Esophagus muscularis mucosa (tissue), 4 donors: Measurements from ENCODE around the gene LGALS14. TPM values are rescaled to one million over a fixed set of nuclear protein-coding genes. Genes with fewer than 3 reads are reported as not detected.
"Not testable (repeated sequence)": the region's sequence is repeated elsewhere in the genome, so short reads cannot be mapped to it uniquely, and the experiment has no call there.

Experiments
- DNase-seq: peaks from one replicate; pipeline ENCODE4 v3.0.0-alpha.2; 2017; ENCODE audit errors: extremely low spot score
- H3K27ac ChIP-seq, 4 donors: fragments of 200-600 bp; sonication (generic); replicated peaks in 1 of 4; 1 replicate in 3 of 4; 2 replicates in 1 of 4; pipeline ENCODE4 v1.5.1; 2016 to 2019; ENCODE audit warnings: mild to moderate bottlenecking in 1 of 4
- H3K27me3 ChIP-seq, 4 donors: fragments of 200-600 bp; sonication (generic); one replicate each; pipeline versions ENCODE4 v1.5.1 to v1.6.0; 2016 to 2019
- H3K36me3 ChIP-seq, 4 donors: fragments of 200-600 bp; sonication (generic); one replicate each; pipeline ENCODE4 v1.5.1; 2016 to 2019
- H3K4me1 ChIP-seq, 4 donors: fragments of 200-600 bp; sonication (generic); one replicate each; pipeline ENCODE4 v1.5.1; 2016 to 2019
- H3K4me3 ChIP-seq, 4 donors: fragments of 200-600 bp; sonication (generic); 1 replicate in 2 of 4; 2 replicates in 2 of 4; pipeline ENCODE4 v1.5.1; 2016 to 2019; ENCODE audit warnings: mild to moderate bottlenecking in 4 of 4, moderate library complexity in 1 of 4
- H3K9me3 ChIP-seq, 4 donors: fragments of 200-600 bp; sonication (generic); 1 replicate in 3 of 4; 2 replicates in 1 of 4; pipeline ENCODE4 v1.5.1; 2016 to 2019
- EP300 ChIP-seq: sonication (generic); formaldehyde crosslinking; IDR thresholded peaks from one replicate; pipeline ENCODE4 v1.6.1; 2017; ENCODE audit warnings: antibody characterized with exemption
- POLR2A ChIP-seq: fragments of 450-650 bp; IDR thresholded peaks from one replicate; pipeline ENCODE4 v1.6.1; 2017; ENCODE audit warnings: antibody characterized with exemption, moderate library complexity, mild to moderate bottlenecking, low read depth
- POLR2AphosphoS5 ChIP-seq, 2 donors: sonication (generic); formaldehyde crosslinking; IDR thresholded peaks; one replicate each; pipeline ENCODE4 v1.6.1; 2017; ENCODE audit warnings: antibody characterized with exemption in 2 of 2
- WGBS: methylation state at CpG from one replicate; pipeline ENCODE4 v1.1.5; 2018; 5-methylcytosine and 5-hydroxymethylcytosine counted together
- intact Hi-C: fragments of 100-400 bp; cut with DNase I; formaldehyde crosslinking; loops from one replicate; pipeline ENCODE4 v1.15.1; 2023
- total RNA-seq, 4 donors: library from RNA; depleted of rRNA; stranded (reverse); fragments of >200 nt; gene quantifications; one replicate each; pipeline versions ENCODE4 v1.1.0 to v1.2.1, GENCODE V29; 2016
- TF ChIP-seq, protein P1 (sequence below), 3 experiments: fragments of 200-600 bp in 2 of 3; fragments of 450-650 bp in 1 of 3; sonication (generic) in 2 of 3; IDR thresholded peaks; one replicate each; pipeline ENCODE4 v1.5.1; 2017 to 2019; ENCODE audit warnings: antibody characterized with exemption in 3 of 3, mild to moderate bottlenecking in 2 of 3, moderate library complexity in 1 of 3

LGALS14 gene
- total RNA-seq, 4 donors from 2014 or later: not detected

- Histone ChIP-seq H3K27me3 (peaks cover 0 to 27% (median 0%) of the 10 kb centered on the region in 4 donors), H3K27ac (no peak overlapping the region), H3K9me3 (no peaks in the 10 kb centered on the region), H3K4me1 (no peaks in the 10 kb centered on the region), H3K36me3 (no peaks in the 10 kb centered on the region), H3K4me3 (no peak overlapping the region)
- TF ChIP-seq EP300 (no peak), POLR2A (no peak), POLR2AphosphoS5 (IDR thresholded peaks at IDR 0.05) (no peak)
- TF ChIP-seq, protein P1, sequence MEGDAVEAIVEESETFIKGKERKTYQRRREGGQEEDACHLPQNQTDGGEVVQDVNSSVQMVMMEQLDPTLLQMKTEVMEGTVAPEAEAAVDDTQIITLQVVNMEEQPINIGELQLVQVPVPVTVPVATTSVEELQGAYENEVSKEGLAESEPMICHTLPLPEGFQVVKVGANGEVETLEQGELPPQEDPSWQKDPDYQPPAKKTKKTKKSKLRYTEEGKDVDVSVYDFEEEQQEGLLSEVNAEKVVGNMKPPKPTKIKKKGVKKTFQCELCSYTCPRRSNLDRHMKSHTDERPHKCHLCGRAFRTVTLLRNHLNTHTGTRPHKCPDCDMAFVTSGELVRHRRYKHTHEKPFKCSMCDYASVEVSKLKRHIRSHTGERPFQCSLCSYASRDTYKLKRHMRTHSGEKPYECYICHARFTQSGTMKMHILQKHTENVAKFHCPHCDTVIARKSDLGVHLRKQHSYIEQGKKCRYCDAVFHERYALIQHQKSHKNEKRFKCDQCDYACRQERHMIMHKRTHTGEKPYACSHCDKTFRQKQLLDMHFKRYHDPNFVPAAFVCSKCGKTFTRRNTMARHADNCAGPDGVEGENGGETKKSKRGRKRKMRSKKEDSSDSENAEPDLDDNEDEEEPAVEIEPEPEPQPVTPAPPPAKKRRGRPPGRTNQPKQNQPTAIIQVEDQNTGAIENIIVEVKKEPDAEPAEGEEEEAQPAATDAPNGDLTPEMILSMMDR (IDR thresholded peaks at IDR 0.05): no peak
- no peak for DNase-seq
- intact Hi-C loops: no loop called here
Observed at GRCh38 chr19:39661565-39661964, 42.7 kb upstream of the LGALS14 start.

- H3K4me3 ChIP-seq, DNase-seq, H3K36me3 ChIP-seq, H3K4me1 ChIP-seq, H3K9me3 ChIP-seq, H3K27ac ChIP-seq: not testable (repeated sequence)
- 80% methylated on average over 3 of the region's 3 CpGs for WGBS
- intact Hi-C loops: loop anchor here (5.0 kb wide), 1 partner anchor 113 kb away; no protein-coding TSS in a partner anchor
- H3K27me3 ChIP-seq: peaks cover 0 to 24% (median 0%) of the 10 kb centered on the region in 4 donors
Observed at GRCh38 chr19:39669860-39670259, 34.4 kb upstream of the LGALS14 start.

DNA sequence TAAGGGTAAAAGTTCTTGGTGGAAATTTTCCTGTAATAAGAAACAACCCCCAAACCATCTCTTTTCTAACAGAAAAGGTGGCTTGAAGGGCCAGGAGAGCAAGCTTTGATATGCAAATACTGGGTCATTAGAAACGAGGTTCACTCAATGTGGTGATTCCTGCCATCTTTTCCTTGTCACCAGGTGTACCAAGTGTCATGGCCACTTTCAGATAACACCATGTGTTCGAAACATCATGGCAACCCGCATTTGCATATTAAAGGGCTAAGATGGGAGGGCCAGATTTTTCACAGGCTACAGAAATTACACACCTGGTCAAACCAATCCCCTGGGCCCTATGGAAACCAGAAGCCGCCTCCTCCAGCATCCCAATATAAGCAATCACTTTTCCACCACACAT, 33.3 kb upstream of the LGALS14 start:
- intact Hi-C loops: loop anchor here (5.0 kb wide), 1 partner anchor 114 kb away; no protein-coding TSS in a partner anchor
- WGBS: 46% methylated on average over 4 of the region's 4 CpGs

GRCh38 chr19:39671739-39672363, 32.4 kb upstream of the LGALS14 start:
- 17% methylated on average over 9 of the region's 9 CpGs for WGBS
- H3K4me3 ChIP-seq: no peak overlapping the region
- intact Hi-C loops: loop anchor here (5.0 kb wide), 1 partner anchor 115 kb away; no protein-coding TSS in a partner anchor
- TF ChIP-seq, protein P1 (IDR thresholded peaks at IDR 0.05): peak; percentile 35 to 43 (median 36)
- TF ChIP-seq POLR2A (no peak), EP300 (no peak), POLR2AphosphoS5 (IDR thresholded peaks at IDR 0.05) (no peak)
- peak; percentile 72 for DNase-seq
- no peaks in the 10 kb centered on the region for H3K4me1 ChIP-seq
- no peak overlapping the region for H3K27ac ChIP-seq
- H3K9me3 ChIP-seq: no peaks in the 10 kb centered on the region
- H3K27me3 ChIP-seq: peaks cover 0 to 17% (median 0%) of the 10 kb centered on the region in 4 donors
- H3K36me3 ChIP-seq: no peaks in the 10 kb centered on the region

More for the DNA sequence above, 33.3 kb upstream of the LGALS14 start:
- H3K4me1 ChIP-seq: no peaks in the 10 kb centered on the region
- H3K27ac ChIP-seq: no peak overlapping the region
- no peaks in the 10 kb centered on the region for H3K36me3 ChIP-seq
- peak; percentile 24 for DNase-seq
- H3K27me3 ChIP-seq: peaks cover 0 to 24% (median 0%) of the 10 kb centered on the region in 4 donors
- no peak overlapping the region for H3K4me3 ChIP-seq
- TF ChIP-seq POLR2AphosphoS5 (IDR thresholded peaks at IDR 0.05) (no peak), POLR2A (no peak), EP300 (no peak)
- TF ChIP-seq, protein P1 (IDR thresholded peaks at IDR 0.05): no peak
- H3K9me3 ChIP-seq: no peaks in the 10 kb centered on the region

- DNase-seq: peak; percentile 10
- peaks cover 0 to 16% (median 0%) of the 10 kb centered on the region in 4 donors for H3K27me3 ChIP-seq
- H3K36me3 ChIP-seq: no peaks in the 10 kb centered on the region
- no peaks in the 10 kb centered on the region for H3K4me1 ChIP-seq
- intact Hi-C loops: loop anchor here (5.0 kb wide), 1 partner anchor 115 kb away; no protein-coding TSS in a partner anchor
- no peak for TF ChIP-seq POLR2AphosphoS5 (IDR thresholded peaks at IDR 0.05)
- TF ChIP-seq POLR2A: no peak
- no peak for TF ChIP-seq EP300
- TF ChIP-seq, protein P1 (IDR thresholded peaks at IDR 0.05): no peak
- no peak overlapping the region for H3K27ac ChIP-seq
- H3K4me3 ChIP-seq: no peak overlapping the region
- no peaks in the 10 kb centered on the region for H3K9me3 ChIP-seq
- WGBS: 71% methylated on average over 5 of the region's 5 CpGs
Observed at GRCh38 chr19:39672473-39672872, 31.8 kb upstream of the LGALS14 start.

DNA sequence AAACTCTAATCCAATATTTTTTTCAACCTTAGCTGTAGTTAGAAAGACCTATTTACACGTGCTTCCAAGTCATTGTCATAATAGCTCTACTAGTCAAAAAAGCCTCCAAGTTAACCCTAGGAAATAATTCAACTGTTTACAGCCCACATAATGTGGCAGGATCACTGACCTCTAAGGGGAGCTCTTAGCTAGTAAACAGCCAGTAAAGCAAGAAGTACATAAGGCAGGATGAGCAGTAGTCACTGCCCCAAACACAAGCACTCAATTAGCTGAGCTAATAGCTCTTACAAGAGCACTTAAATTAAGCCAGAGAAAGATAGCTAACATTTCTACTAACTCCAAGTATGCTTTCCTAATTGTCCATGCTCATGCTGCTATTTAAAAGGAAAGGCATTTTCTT, 30.4 kb upstream of the LGALS14 start:
- H3K4me3 ChIP-seq, H3K36me3 ChIP-seq, H3K27ac ChIP-seq, H3K9me3 ChIP-seq: not testable (repeated sequence)
- Histone ChIP-seq H3K4me1 (peaks cover 9 to 12% (median 11%) of the 10 kb centered on the region in 4 donors), H3K27me3 (peaks cover 0 to 16% (median 0%) of the 10 kb centered on the region in 4 donors)
- WGBS: 50% methylated on average over 1 of the region's 1 CpG
- DNase-seq: peak; percentile 7
- intact Hi-C loops: loop anchor here (5.0 kb wide), 1 partner anchor 117 kb away; no protein-coding TSS in a partner anchor
